Dedifferentiated amniotic fluid mesenchymal stem cell (primary cell): ENCODE data around the gene COL26A1.

Source experiments
- DNase-seq: peaks from one replicate; pipeline ENCODE4 v3.0.0-alpha.2; 2016; ENCODE audit errors: extremely low spot score

COL26A1 gene

GRCh38 chr7:101370836-101371235 is 8.2 kb downstream of the COL26A1 start:
- no peak for DNase-seq

- no peak for DNase-seq
These were observed 11.3 kb downstream of the COL26A1 start for GRCh38 chr7:101373812-101374614.

DNA sequence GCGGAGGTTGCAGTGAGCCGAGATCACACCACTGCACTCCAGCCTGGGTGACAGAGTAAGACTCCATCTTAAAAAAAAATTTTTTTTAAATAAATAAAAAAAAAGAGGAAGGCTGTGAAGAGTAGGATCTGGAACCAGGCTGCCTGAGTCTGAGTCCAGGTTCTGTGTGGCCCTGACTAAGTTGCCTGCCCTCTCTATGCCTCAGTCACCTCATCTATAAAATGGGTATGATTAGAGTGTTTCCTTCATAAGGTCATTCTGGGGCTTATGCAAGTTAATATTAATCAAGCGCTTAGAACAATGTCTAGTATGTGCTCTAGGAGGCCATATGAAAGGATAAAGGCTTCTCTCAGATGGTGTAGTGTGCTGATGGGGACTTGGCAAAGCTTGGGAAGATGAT is 12.3 kb downstream of the COL26A1 start:
- no peak for DNase-seq

DNA sequence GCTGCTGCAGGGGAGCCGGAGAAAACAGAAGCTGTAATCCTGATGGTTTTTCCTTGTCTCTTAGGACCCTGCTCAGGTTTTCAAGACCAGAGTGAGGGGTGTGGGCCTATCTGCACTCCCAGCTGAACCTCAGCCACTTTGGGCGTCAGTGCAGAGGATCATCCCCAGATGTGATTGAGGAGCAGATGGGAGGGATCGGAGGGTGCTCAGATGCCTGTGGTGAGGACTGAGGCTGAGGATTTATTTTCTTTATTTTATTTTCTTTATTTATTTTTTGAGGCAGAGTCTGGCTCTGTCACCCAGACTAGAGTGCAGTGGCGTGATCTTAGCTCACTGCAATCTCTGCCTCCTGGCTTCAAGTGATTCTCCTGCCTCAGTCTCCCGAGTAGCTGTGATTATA is 13.9 kb downstream of the COL26A1 start:
- no peak for DNase-seq

GRCh38 chr7:101377189-101377736 is 14.6 kb downstream of the COL26A1 start:
- DNase-seq, result no peak

GRCh38 chr7:101378751-101379174 is 16.1 kb downstream of the COL26A1 start:
- DNase-seq, result no peak

DNA sequence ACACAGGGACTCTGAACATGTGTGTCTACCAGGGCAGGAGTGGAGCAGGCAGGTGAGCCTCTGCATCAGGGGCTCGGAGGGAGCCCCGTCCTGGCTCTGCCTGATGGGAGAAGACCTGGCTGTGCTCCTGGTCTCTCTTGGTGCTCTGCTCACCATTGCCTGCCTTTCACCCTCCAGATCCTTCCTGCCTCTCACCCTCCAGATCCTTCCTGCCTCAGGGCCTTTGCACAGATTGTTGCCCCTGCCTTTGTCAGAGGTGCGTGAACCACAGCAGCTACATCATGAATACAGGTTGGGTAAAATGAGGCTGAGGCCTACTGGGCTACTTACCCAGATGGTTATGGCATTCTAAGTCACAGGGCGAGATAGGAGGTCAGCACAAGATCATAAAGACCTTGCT is 16.6 kb downstream of the COL26A1 start:
- no peak for DNase-seq

GRCh38 chr7:101381549-101382111 is 19.0 kb downstream of the COL26A1 start:
- no peak for DNase-seq

GRCh38 chr7:101382937-101383336 is 20.3 kb downstream of the COL26A1 start:
- DNase-seq, result no peak

DNA sequence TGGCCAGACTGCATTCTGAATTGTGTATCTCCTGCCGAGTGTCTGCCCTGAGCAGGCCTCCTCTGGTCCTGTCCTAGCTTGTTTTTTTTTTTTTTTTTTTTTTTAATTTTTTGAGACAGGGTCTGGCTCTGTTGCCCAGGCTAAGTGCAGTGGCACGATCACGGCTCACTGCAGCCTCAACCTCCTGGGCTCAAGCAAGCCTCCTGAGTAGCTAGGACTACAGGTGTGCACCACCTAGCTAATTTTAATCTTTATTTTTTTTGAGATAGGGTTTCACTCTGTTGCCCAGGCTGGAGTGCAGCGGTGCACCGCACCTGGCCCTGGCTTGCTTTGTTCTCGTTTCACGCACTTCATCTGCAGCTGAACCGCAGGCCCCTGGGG is 23.5 kb downstream of the COL26A1 start:
- DNase-seq, result no peak

- no peak for DNase-seq
These were observed 24.0 kb downstream of the COL26A1 start for GRCh38 chr7:101386558-101387231.

DNA sequence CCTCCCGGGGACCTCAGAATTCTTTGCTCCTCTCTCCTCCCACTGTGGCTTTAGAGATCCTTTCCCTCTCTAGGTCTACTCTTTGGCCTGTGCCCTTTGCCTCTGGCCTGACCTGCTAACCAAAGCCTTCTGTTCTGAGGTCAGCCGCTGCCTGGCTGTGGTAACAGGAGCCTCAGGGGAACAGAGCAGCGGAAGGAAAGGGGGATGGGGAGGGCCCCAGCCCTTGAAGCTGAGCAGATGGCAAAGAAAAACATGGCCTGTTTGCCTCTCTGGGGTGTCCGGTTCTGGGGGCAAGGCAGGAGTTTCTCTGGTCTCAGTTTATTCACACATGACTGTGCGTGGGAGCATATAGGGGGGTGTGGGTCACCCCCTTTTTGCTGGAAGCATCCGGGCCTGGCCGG is 28.2 kb downstream of the COL26A1 start:
- no peak for DNase-seq

- DNase-seq, result no peak
These were observed 29.3 kb downstream of the COL26A1 start for GRCh38 chr7:101391991-101392390.

DNA sequence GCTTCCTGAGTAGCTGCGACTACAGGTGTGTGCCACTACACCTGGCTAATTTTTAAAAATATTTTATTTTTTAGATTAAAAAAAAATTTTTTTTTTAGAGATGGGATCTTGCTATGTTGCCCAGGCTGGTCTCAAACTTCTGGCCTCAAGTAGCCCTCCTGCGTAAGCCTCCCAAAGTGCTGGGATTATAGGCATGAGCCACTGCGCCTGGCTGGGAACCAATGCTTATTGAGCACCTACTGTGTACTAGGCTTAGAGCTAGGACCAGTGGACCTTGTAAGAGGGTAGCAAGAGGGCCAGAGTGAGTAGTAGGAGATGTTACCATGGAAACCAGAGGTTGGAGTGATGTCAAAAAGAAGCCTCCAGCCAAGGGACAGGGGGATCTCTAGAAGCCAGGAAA is 31.2 kb downstream of the COL26A1 start:
- no peak for DNase-seq

GRCh38 chr7:101395376-101395775 is 32.7 kb downstream of the COL26A1 start:
- no peak for DNase-seq

GRCh38 chr7:101397243-101397642 is 34.6 kb downstream of the COL26A1 start:
- no peak for DNase-seq

DNA sequence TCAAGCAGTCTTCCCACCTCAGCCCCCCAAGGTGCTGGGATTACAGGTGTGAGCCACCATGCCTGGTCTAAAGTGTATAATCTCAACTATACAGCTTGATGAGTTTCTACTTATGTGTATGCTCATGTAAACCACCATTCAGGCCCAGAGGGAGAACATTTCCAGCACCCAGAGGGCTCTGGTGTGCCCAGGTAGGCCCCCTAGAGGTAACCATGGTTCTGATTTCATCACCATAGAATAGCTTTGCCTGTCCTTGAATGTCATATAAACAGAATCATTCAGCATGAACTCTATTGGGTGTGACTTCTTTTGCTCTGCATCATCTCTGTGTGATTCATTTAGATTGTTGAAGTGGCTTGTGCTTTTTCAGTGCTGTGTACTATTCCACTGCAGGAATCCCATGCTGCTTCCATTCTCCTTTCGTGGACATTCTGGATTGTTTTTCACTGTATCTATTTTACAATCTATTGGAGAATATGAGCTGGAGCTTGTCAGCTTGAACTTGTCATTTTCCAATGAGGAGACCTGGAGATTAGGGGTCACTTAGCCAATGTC is 35.2 kb downstream of the COL26A1 start:
- DNase-seq, result no peak

- no peak for DNase-seq
These were observed 36.0 kb downstream of the COL26A1 start for GRCh38 chr7:101398396-101399289.

- DNase-seq, result no peak
These were observed 37.1 kb downstream of the COL26A1 start for GRCh38 chr7:101399759-101400158.

DNA sequence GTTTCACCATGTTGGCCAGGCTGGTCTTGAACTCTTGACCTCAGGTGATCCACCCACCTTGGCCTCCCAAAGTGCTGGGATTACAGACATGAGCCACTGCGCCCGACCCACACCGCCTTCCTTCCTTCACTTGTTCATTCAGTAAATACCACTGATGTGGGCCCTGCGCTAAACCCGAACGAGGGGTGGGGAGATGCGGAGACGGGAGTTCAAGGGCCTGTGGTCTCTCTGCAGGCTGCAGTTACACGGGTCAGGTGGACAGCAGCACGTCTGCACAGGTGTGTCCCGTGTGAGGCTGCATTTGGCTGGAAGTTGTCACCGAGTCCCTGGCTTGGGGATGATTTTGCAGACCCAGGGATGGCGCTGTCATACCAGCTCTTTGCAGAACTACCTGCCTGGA is 38.1 kb downstream of the COL26A1 start:
- DNase-seq, result no peak

GRCh38 chr7:101401390-101402080 is 38.9 kb downstream of the COL26A1 start:
- no peak for DNase-seq
